B cell (primary cell): Measurements from ENCODE around the gene CMIP. TPM values are rescaled to one million over a fixed set of nuclear protein-coding genes. Genes with fewer than 3 reads are reported as not detected.

Experiments
- ATAC-seq: fragments of 200-7000 bp; cut with Tn5 transposase; one replicate; pipeline ENCODE4 v1.10.0; 2021; ENCODE audit warnings: low read depth, mild to moderate bottlenecking, moderate number of reproducible peaks, moderate library complexity
- CTCF ChIA-PET: fragments of 350-600 bp; sonication (Branson Sonifier 250); formaldehyde crosslinking; loops from one replicate; lab custom pipeline; 2021; ENCODE audit warnings: antibody characterized with exemption, inconsistent platforms; lab: Charles Lee
- POLR2A ChIA-PET: fragments of 350-600 bp; sonication (Branson Sonifier 250); formaldehyde crosslinking; loops from one replicate; lab custom pipeline; 2021; ENCODE audit warnings: antibody characterized with exemption; lab: Charles Lee
- DNase-seq: peaks from one replicate; pipeline ENCODE4 v3.0.0; 2013
- H2AFZ ChIP-seq: 2 replicates; pipeline ENCODE4 v1.6.1; 2012; ENCODE audit warnings: mild to moderate bottlenecking, low read depth, low read length; ENCODE audit not compliant: insufficient read depth, poor library complexity, severe bottlenecking
- H3K27ac ChIP-seq, 2 donors: 1 replicate in 1 of 2; 2 replicates in 1 of 2; pipeline ENCODE4 v1.5.1; 2012 to 2013; ENCODE audit warnings: low read length in 2 of 2, mild to moderate bottlenecking in 2 of 2, moderate library complexity in 1 of 2
- H3K27me3 ChIP-seq, 4 experiments: fragments of 200-600 bp in 1 of 4; sonication (generic) in 1 of 4; replicated peaks in 1 of 4; 1 replicate in 2 of 4; 2 replicates in 2 of 4; pipeline versions ENCODE4 v1.6.1 to v1.7.0; 2013 to 2016; ENCODE audit warnings: low read length in 3 of 4, mild to moderate bottlenecking in 2 of 4, mixed read lengths in 1 of 4, moderate library complexity in 1 of 4; ENCODE audit not compliant: insufficient read depth in 4 of 4, control insufficient read depth in 3 of 4; ENCODE audit errors: control extremely low read depth in 1 of 4
- H3K36me3 ChIP-seq, 2 experiments: replicated peaks in 1 of 2; 1 replicate in 1 of 2; 2 replicates in 1 of 2; pipeline versions ENCODE4 v1.6.1 to v1.7.1; 2013; ENCODE audit warnings: low read length in 1 of 2; ENCODE audit not compliant: insufficient read depth in 2 of 2, control insufficient read depth in 1 of 2; ENCODE audit errors: control extremely low read depth in 1 of 2, extremely low read depth in 1 of 2
- H3K4me1 ChIP-seq, 2 donors: fragments of 200-600 bp in 1 of 2; sonication (generic) in 1 of 2; 1 replicate in 1 of 2; 2 replicates in 1 of 2; pipeline versions ENCODE4 v1.5.1 to v1.6.1; 2013 to 2017; ENCODE audit warnings: low read length in 2 of 2; ENCODE audit not compliant: control insufficient read depth in 2 of 2, insufficient read depth in 2 of 2
- H3K4me2 ChIP-seq: replicated peaks from 2 replicates; pipeline ENCODE3; 2012; ENCODE audit warnings: mild to moderate bottlenecking, low read depth, low read length; ENCODE audit not compliant: poor library complexity, severe bottlenecking
- H3K4me3 ChIP-seq, 5 experiments: fragments of 200-600 bp in 1 of 5; sonication (generic) in 1 of 5; 1 replicate in 3 of 5; 2 replicates in 2 of 5; pipeline versions ENCODE4 v1.5.1 to v1.7.0; 2011 to 2016; ENCODE audit warnings: low read length in 4 of 5, mild to moderate bottlenecking in 4 of 5, low read depth in 2 of 5, control low read depth in 1 of 5, moderate library complexity in 1 of 5; ENCODE audit not compliant: insufficient read depth in 1 of 5; ENCODE audit errors: control extremely low read depth in 1 of 5, extremely low read depth in 1 of 5
- H3K79me2 ChIP-seq: fragments of 200-600 bp; sonication (generic); one replicate; pipeline ENCODE4 v1.6.0; 2016; ENCODE audit warnings: low read length; ENCODE audit not compliant: control insufficient read depth, insufficient read depth
- H3K9ac ChIP-seq: fragments of 200-600 bp; sonication (generic); 2 replicates; pipeline ENCODE4 v1.6.1; 2017; ENCODE audit warnings: mild to moderate bottlenecking, low read length, moderate library complexity
- H3K9me3 ChIP-seq, 3 donors: one replicate each; pipeline versions ENCODE4 v1.6.1 to v1.7.1; 2013; ENCODE audit warnings: low read length in 2 of 3; ENCODE audit not compliant: control insufficient read depth in 2 of 3, insufficient read depth in 1 of 3; ENCODE audit errors: control extremely low read depth in 1 of 3
- H4K20me1 ChIP-seq: 2 replicates; pipeline ENCODE4 v1.6.0; 2012; ENCODE audit warnings: mild to moderate bottlenecking, low read length; ENCODE audit not compliant: insufficient read depth, control insufficient read depth, poor library complexity, severe bottlenecking
- H3K27ac Mint-ChIP-seq: one replicate; pipeline ENCODE4 v1.8.0; 2021; ENCODE audit warnings: mixed read lengths
- H3K27me3 Mint-ChIP-seq: one replicate; pipeline ENCODE4 v1.8.0; 2021; ENCODE audit warnings: mixed read lengths
- H3K4me1 Mint-ChIP-seq: one replicate; pipeline ENCODE4 v1.8.0; 2021; ENCODE audit warnings: mixed read lengths
- H3K4me3 Mint-ChIP-seq: one replicate; pipeline ENCODE4 v1.8.0; 2021; ENCODE audit warnings: mixed read lengths
- H3K9me3 Mint-ChIP-seq: one replicate; pipeline ENCODE4 v1.8.0; 2022; ENCODE audit warnings: mixed read lengths; ENCODE audit not compliant: insufficient read depth
- EZH2 ChIP-seq: IDR thresholded peaks from 2 replicates; pipeline ENCODE4 v1.6.1; 2012; ENCODE audit warnings: borderline replicate concordance, low read depth, mild to moderate bottlenecking, moderate library complexity, low read length; ENCODE audit not compliant: insufficient read depth, poor library complexity, severe bottlenecking
- WGBS: methylation state at CpG from one replicate; pipeline ENCODE4 v1.1.5; 2013; ENCODE audit warnings: missing lambda C conversion rate; ENCODE audit not compliant: insufficient coverage; 5-methylcytosine and 5-hydroxymethylcytosine counted together
- intact Hi-C: fragments of 100-400 bp; cut with micrococcal nuclease; formaldehyde crosslinking; loops from one replicate; pipeline ENCODE4 v1.10.0; 2022
- polyA plus RNA-seq: library from polyadenylated mRNA; depleted of rRNA; stranded (reverse); fragments of >200 nt; gene quantifications from 2 replicates; pipeline ENCODE4 v1.2.3, GENCODE V29; 2012
- total RNA-seq, 2 donors: library from RNA; stranded (reverse); fragments of 120-200 nt in 1 of 2; gene quantifications; 1 replicate in 1 of 2; 2 replicates in 1 of 2; pipeline versions ENCODE4 v1.2.3 to v1.2.4, GENCODE V29; 2013 to 2022
- TF ChIP-seq, protein P1 (sequence below): fragments of 200-600 bp; IDR thresholded peaks from one replicate; pipeline ENCODE4 v1.8.0; 2022; ENCODE audit warnings: antibody characterized with exemption, mild to moderate bottlenecking

CMIP gene
- total and polyA plus RNA-seq, 2 donors (not counting 1 experiment from before 2014, with no cell fraction given): 27.1 to 155 TPM

DNA sequence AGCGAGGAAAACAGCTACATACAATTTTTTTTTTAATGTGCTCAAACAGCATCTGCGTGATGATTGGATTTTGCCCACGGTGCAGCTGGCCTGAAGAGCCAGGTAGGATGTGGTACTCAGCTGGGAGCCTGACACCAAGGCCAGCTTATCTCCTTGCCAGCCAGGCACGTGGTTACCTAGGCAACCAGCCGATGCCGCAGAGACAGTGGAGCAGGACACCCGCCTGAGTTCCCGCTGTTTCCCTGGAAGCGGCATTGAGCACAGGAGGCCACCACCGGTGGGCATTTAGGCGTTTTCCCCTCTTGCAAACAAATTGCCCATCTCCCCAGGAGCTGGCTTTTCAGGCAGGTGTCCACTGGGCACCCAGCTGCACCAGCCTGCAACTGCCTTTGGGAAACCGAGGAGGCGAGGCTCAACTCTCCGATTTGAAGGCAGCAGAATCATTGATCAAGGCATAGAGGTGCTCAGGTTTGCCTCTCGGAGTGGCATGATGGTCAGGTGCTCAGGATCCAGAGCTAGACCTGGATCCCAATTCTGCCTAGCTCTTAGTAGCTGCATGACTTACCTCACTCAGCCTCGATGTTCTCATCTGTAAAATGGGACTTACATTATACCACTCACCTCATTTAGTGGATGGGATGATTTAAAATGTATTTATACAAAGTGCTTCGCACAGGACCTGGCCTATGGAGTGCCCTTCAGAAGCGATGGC is 196.9 kb downstream of the CMIP start:
- no peak overlapping the region for H3K4me3 Mint-ChIP-seq
- no peaks in the 10 kb centered on the region for H3K9me3 Mint-ChIP-seq
- Histone ChIP-seq H3K27me3 (no peaks in the 10 kb centered on the region), H3K4me1 (no peaks in the 10 kb centered on the region), H3K4me3 (no peak overlapping the region), H3K27ac (no peak overlapping the region), H3K9ac (no peak overlapping the region), H3K9me3 (peaks cover 0 to 4% (median 0%) of the 10 kb centered on the region in 3 donors), H3K79me2 (peaks cover 86% of the 10 kb centered on the region), H3K36me3 (peaks cover 0 to 6% of the 10 kb centered on the region in 2 experiments), H3K4me2 (no peak overlapping the region), H2AFZ (no peak overlapping the region), H4K20me1 (peaks cover 79% of the 10 kb centered on the region)
- intact Hi-C loops: no loop called here
- no peak for ATAC-seq
- DNase-seq: no peak
- H3K27me3 Mint-ChIP-seq: no peaks in the 10 kb centered on the region
- TF ChIP-seq, protein P1, sequence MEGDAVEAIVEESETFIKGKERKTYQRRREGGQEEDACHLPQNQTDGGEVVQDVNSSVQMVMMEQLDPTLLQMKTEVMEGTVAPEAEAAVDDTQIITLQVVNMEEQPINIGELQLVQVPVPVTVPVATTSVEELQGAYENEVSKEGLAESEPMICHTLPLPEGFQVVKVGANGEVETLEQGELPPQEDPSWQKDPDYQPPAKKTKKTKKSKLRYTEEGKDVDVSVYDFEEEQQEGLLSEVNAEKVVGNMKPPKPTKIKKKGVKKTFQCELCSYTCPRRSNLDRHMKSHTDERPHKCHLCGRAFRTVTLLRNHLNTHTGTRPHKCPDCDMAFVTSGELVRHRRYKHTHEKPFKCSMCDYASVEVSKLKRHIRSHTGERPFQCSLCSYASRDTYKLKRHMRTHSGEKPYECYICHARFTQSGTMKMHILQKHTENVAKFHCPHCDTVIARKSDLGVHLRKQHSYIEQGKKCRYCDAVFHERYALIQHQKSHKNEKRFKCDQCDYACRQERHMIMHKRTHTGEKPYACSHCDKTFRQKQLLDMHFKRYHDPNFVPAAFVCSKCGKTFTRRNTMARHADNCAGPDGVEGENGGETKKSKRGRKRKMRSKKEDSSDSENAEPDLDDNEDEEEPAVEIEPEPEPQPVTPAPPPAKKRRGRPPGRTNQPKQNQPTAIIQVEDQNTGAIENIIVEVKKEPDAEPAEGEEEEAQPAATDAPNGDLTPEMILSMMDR: no peak
- no peak for TF ChIP-seq EZH2
- 97% methylated on average over 16 of the region's 18 CpGs for WGBS
- H3K4me1 Mint-ChIP-seq: peaks cover 10% of the 10 kb centered on the region
- ChIA-PET CTCF (interaction anchor here (0.5 to 1.4 kb wide), 2 partner anchors 10 to 335 kb away, joined by 5 read pairs; no protein-coding TSS in a partner anchor), POLR2A (interaction anchor here (0.5 kb wide), 1 partner anchor 13 kb away, joined by 11 read pairs; no protein-coding TSS in a partner anchor)
- no peak overlapping the region for H3K27ac Mint-ChIP-seq

DNA sequence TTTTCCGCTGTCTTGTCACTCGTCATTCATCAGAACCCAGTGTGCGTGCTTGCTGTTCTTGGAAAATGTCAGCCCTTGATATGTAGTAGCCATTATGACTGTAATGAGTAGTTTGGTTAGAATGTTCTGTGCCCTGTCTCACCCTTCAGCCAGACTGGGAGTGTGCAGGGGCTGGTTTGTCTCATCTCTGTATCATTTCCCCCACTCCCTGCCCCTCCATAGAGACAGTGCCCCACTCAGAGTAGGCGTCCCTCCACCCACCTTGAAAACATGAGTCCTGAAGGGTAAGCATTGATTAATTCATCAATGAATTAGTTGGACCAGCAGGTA is 197.5 kb downstream of the CMIP start:
- no peaks in the 10 kb centered on the region for H3K27me3 ChIP-seq
- POLR2A ChIA-PET: no interaction called here
- TF ChIP-seq, protein P1: no peak
- no peak for TF ChIP-seq EZH2
- no peaks in the 10 kb centered on the region for H3K9me3 Mint-ChIP-seq
- no peaks in the 10 kb centered on the region for H3K27me3 Mint-ChIP-seq
- H3K4me3 ChIP-seq: no peak overlapping the region
- H3K4me2 ChIP-seq: no peak overlapping the region
- H3K9ac ChIP-seq: no peak overlapping the region
- H3K9me3 ChIP-seq: peaks cover 0 to 4% (median 0%) of the 10 kb centered on the region in 3 donors
- no peak for ATAC-seq
- H2AFZ ChIP-seq: no peak overlapping the region
- H3K79me2 ChIP-seq: peaks cover 89% of the 10 kb centered on the region
- no peak for DNase-seq
- H3K27ac Mint-ChIP-seq: no peak overlapping the region
- H3K4me3 Mint-ChIP-seq: no peak overlapping the region
- H3K4me1 ChIP-seq: no peaks in the 10 kb centered on the region
- peaks cover 0 to 6% of the 10 kb centered on the region in 2 experiments for H3K36me3 ChIP-seq
- intact Hi-C loops: no loop called here
- 97% methylated on average over 3 of the region's 4 CpGs for WGBS
- CTCF ChIA-PET: interaction anchor here (1.4 kb wide), 1 partner anchor 11 kb away, joined by 5 read pairs; no protein-coding TSS in a partner anchor
- no peak overlapping the region for H3K27ac ChIP-seq
- peaks cover 81% of the 10 kb centered on the region for H4K20me1 ChIP-seq
- H3K4me1 Mint-ChIP-seq: peaks cover 12% of the 10 kb centered on the region
